GM04504 (cell line): ENCODE data around the gene AP2A2.
"Not testable (repeated sequence)": the region's sequence is repeated elsewhere in the genome, so short reads cannot be mapped to it uniquely, and the experiment has no call there.

Experiments
- DNase-seq: peaks from one replicate; pipeline ENCODE4 v3.0.0-alpha.2; 2012; ENCODE audit warnings: low read depth

Gene AP2A2

GRCh38 chr11:1015826-1016545 is 90.3 kb downstream of the AP2A2 start:
- DNase-seq: no peak

DNA sequence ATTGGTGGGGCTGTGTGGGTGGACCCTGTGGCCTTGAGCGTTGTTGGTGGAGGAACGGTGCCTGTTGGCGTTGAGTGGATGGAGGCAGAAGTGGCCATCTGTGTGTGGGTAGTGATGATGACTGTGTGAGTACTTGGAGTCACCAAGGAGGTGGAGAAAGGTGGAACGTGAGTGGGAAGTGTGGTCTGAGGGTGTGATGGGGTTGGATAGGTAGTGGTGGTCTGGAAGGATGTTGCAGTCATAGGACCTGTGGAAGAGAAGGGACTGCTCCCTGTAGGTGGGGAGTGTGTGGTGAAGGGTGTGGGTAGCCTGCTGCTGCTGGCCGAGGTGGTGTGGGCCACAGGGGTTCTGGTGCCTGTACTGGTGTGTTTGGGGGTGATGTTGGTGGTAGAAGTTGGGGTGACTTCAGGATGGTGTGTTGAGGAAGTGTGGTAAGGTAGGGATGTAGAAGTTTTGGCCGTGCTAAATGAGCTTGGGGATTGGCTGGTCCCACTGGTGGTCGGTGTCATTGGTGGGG is 91.0 kb downstream of the AP2A2 start:
- DNase-seq: not testable (repeated sequence)

- DNase-seq: no peak
These were observed 91.8 kb downstream of the AP2A2 start for GRCh38 chr11:1017269-1018005.

DNA sequence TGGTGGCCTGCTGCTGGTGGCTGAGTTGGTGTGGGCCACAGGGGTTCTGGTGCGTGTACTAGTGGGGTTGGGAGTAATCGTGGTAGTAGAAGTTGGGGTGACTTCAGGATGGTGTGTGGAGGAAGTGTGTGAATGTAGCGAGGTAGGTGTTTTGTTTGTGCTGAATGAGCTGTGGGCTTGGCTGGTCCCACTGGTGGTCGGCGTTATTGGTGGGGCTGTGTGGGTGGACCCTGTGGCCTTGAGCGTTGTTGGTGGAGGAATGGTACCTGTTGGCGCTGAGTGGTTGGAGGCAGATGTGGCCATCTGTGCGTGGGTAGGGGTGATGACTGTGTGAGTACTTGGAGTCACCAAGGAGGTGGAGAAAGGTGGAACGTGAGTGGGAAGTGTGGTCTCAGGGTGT is 92.4 kb downstream of the AP2A2 start:
- DNase-seq: no peak

GRCh38 chr11:1019321-1019910 is 93.7 kb downstream of the AP2A2 start:
- no peak for DNase-seq

GRCh38 chr11:1020211-1020905 is 94.7 kb downstream of the AP2A2 start:
- no peak for DNase-seq

DNA sequence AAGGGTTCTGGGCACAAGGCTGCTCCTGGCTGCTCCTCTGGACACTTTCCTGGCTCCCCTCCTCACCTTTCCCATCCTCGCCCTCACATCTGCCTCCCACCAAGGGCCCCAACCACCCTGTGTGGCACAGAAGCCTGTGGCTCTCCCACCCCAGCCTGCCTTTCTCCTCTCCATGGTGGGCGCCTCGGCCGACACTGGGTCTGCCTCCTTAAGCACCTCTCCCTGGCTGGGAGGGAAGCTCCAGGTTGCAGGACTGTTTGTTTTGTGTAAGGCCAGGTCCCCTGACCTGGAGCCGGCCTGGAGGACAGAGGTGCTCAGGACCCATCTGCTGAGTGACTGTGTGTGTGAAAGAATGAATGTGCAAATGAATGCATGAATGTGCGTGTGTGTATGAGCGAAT is 96.7 kb downstream of the AP2A2 start:
- no peak for DNase-seq

GRCh38 chr11:1022908-1023810 is 97.5 kb downstream of the AP2A2 start:
- DNase-seq: no peak

DNA sequence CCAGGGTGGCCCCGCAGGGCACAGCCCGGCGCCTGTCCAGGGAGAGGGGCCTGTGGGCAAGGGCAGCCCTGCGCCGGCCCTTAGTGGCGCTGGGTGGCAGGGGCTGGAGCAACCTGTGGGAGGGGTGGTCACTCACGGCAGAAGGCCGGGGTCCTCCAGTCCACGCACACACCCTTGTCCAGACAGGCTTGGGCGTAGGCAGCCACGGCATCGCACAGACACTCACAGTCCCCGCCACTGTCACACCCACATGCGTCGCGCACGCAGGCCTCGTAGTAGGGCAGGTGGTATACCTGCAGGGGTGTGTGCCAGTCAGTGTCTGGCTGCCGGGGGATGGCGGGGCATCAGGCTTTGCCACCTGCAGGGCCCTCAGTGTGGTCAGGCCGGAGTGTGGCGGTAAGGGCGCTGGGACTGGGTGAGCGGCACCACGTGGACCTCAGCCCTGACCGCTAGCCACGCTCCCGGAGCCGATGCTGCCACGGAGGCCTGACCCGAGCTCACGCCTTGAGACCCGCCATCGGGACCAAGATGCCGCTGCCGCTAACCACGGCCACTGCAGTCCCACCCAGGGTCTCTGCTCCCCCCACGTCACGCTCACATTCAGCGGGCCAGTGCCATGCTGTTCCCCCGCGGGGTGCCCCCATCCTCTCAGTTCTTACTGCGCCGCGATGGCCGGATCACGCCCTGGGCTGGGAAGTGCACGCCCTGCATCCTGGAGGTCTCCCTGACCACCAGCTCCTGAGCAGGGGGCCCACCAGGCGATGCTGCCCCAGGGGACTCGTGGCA is 98.3 kb downstream of the AP2A2 start:
- no peak for DNase-seq

GRCh38 chr11:1024597-1025409 is 99.1 kb downstream of the AP2A2 start:
- no peak for DNase-seq

DNA sequence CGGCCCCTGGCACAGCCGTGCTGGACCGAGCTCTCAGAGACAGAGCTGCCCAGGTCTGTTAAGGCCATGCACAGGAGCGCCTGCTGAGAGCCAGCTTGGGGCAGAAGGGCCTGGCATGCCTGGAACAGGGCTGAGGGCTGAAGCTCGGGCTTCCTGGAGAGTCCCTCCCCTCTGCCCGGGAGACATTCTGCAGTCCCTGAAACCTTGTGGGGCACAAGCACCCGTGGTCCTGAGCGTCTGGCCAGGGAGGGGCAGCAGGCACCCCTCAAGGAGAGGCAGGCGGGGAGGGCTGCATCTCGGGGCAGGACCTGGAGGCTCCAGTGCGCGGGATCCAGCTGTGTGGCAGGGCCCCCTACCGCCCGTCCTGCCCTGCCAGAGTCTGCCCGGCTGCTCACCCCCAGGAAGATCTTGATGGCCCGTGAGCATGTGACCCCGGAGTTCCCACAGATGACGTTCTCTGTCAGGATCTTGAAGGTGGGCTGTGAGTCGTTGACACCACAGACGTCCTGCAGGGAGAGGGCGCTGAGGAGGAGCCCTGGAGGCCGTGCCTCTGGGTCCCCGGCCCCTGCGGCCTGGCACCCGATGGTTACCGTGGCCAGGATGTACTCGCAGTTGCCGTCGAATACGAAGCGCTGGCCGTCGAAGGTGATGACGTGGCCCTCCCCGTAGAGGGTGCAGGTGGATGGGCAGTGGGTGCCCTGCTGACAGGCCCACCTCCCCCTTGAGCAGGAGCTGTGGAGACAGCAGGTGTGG is 99.9 kb downstream of the AP2A2 start:
- DNase-seq: no peak

- DNase-seq: no peak
These were observed 100.4 kb downstream of the AP2A2 start for GRCh38 chr11:1026163-1026450.

GRCh38 chr11:1026641-1027482 is 101.2 kb downstream of the AP2A2 start:
- no peak for DNase-seq

DNA sequence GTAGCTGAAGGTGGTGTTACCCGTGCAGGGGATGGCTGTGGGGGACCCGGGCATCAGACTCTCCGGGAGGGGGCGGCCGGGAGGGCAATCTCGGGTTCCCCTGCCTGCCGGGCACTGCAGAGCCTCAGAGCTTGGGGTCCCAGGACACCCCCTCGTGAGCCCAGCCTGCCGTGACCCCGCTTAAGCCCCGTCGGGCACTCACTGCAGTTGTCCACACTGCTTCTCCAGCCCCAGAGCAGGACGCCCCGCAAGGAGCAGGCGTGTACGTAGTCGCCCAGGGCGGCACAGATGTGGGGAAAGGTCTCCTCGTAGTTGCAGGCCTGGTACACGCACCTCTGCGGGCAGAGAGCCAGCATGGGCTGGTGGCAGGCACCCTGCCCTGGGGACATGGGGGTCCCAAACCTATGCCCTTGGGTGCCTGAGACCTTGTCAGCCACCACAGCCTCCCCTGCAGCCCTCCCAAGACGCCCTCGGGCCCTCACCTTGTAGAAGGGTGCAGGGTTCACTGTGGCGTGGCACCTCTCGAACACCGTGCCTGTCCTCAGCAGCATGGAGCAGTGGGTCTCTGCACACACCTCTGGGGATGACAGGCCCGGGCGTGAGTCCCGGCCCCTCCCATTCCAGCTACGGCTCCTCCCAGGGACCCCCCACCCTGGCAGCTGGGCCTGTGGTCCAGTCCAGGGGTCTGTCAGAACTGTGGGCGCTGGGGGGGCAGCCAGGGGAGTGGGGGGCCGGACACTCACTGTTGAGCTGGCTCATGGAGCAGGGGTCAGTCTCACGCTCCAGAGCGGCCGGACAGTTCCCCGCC is 102.0 kb downstream of the AP2A2 start:
- DNase-seq: no peak

DNA sequence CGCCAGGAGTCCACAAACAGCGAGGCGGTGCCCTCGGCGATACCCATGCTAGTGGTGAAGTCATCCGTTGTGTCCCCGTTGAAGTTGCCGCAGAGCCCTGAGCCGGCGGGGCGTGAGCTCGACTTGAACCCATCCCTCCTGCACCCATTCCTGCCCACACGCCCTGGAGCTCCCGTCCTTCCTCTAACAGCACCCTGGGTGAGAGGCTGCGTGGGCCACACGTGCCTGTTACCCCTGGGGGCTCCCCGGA is 102.5 kb downstream of the AP2A2 start:
- no peak for DNase-seq

- DNase-seq: no peak
These were observed 102.9 kb downstream of the AP2A2 start for GRCh38 chr11:1028616-1029015.

- no peak for DNase-seq
These were observed 103.4 kb downstream of the AP2A2 start for GRCh38 chr11:1029051-1029450.

GRCh38 chr11:1029654-1030053 is 104.0 kb downstream of the AP2A2 start:
- DNase-seq: no peak
